ENCODE measurements around the gene SRXN1. TPM values are rescaled to one million over a fixed set of nuclear protein-coding genes. Genes with fewer than 3 reads are reported as not detected.

SRXN1 gene
- polyA plus RNA-seq, 2 of the 4 experiments (the other 2 are of a cell fraction), result 183 to 262 TPM

GRCh38 chr20:658731-659291 is 5.8 kb upstream of the SRXN1 start:
- no peak overlapping the region for H3K4me2 ChIP-seq
- no peak for TF ChIP-seq NPAS2 (CRISPR knock-in tag; IDR thresholded peaks at IDR 0.05; ENCODE audit: borderline replicate concordance)
- TF ChIP-seq MAZ (IDR thresholded peaks at IDR 0.05; ENCODE audit: borderline replicate concordance, low read depth, low read length), result no peak
- no peak overlapping the region for H3K4me3 ChIP-seq
- H3K9me3 ChIP-seq, result no peaks in the 10 kb centered on the region
- peaks cover 53% of the 10 kb centered on the region for H3K4me1 ChIP-seq
- ChIA-PET CTCF (interaction anchor here (1.7 to 5.2 kb wide), 3 partner anchors 9 to 70 kb away, joined by 5 to 60 read pairs (median 24); no protein-coding TSS in a partner anchor), POLR2A (no interaction called here)
- DNase-seq (ENCODE audit: low read depth in 1 of 2, low spot score in 1 of 2) (no peak), FAIRE-seq (peak; percentile 82), ATAC-seq (no peak)
- peak overlapping the region; percentile 66 to 69; a peak in 4 of 6 replicates for H3K27ac ChIP-seq
- WGBS (ENCODE audit: missing lambda C conversion rate), result 76% methylated on average over 5 of the region's 5 CpGs

- ChIA-PET CTCF (interaction anchor here (0.9 to 5.2 kb wide), 5 partner anchors 10 to 110 kb away, joined by 3 to 60 read pairs (median 5); partner anchors contain the start of gene SLC52A3), POLR2A (no interaction called here)
- H3K9me3 ChIP-seq, result no peaks in the 10 kb centered on the region
- peaks cover 55% of the 10 kb centered on the region for H3K4me1 ChIP-seq
- H3K4me2 ChIP-seq, result no peak overlapping the region
- no peak for TF ChIP-seq USF2 (IDR thresholded peaks at IDR 0.05)
- TF ChIP-seq FOSL2 (IDR thresholded peaks at IDR 0.05), result no peak
- no peak for TF ChIP-seq FOSL2 (CRISPR knock-in tag; IDR thresholded peaks at IDR 0.05)
- TF ChIP-seq CBX8 (IDR thresholded peaks at IDR 0.05), result no peak
- TF ChIP-seq KDM1A (IDR thresholded peaks at IDR 0.05; ENCODE audit: low read depth), result no peak
- whole genome bisulfite sequencing (ENCODE audit: missing lambda C conversion rate), result 67% methylated on average over 2 of the region's 2 CpGs
- peak overlapping the region in 1 of 2 experiments; percentile 40; a peak in 3 of 6 replicates for H3K27ac ChIP-seq
- FAIRE-seq (no peak), DNase-seq (ENCODE audit: low read depth in 1 of 2, low spot score in 1 of 2) (no peak), ATAC-seq (no peak)
- H3K4me3 ChIP-seq, result no peak overlapping the region
Measured at GRCh38 chr20:658202-658601, 5.2 kb upstream of the SRXN1 start.

GRCh38 chr20:655726-656624 is 3.0 kb upstream of the SRXN1 start:
- no peak for TF ChIP-seq HOXB13 (CRISPR knock-in tag; IDR thresholded peaks at IDR 0.05; ENCODE audit: low read depth)
- TF ChIP-seq REST (IDR thresholded peaks at IDR 0.05), result peak; percentile 56
- no peak for TF ChIP-seq SMC3 (IDR thresholded peaks at IDR 0.05)
- 80% methylated on average over 11 of the region's 11 CpGs for WGBS (ENCODE audit: missing lambda C conversion rate)
- Histone ChIP-seq H3K4me1 (peaks cover 47% of the 10 kb centered on the region), H3K4me3 (no peak overlapping the region), H3K4me2 (no peak overlapping the region), H3K27ac (peak overlapping the region; percentile 98; a peak in 4 of 6 replicates), H3K9me3 (no peaks in the 10 kb centered on the region)
- ATAC-seq (no peak), FAIRE-seq (no peak), DNase-seq (ENCODE audit: low read depth in 1 of 2, low spot score in 1 of 2) (no peak)
- ChIA-PET POLR2A (no interaction called here), CTCF (interaction anchor here (1.1 to 5.2 kb wide), 4 partner anchors 10 to 83 kb away, joined by 3 to 60 read pairs (median 14); no protein-coding TSS in a partner anchor)

- Histone ChIP-seq H3K9me3 (no peaks in the 10 kb centered on the region), H3K4me2 (peak overlapping the region; percentile 81), H3K4me1 (peaks cover 39% of the 10 kb centered on the region), H3K27ac (peak overlapping the region; percentile 98), H3K4me3 (no peak overlapping the region; the same call in 2 of the 3 replicates)
- no peak for DNase-seq (ENCODE audit: low read depth in 1 of 2, low spot score in 1 of 2)
- FAIRE-seq, result no peak
- no peak for ATAC-seq
- WGBS (ENCODE audit: missing lambda C conversion rate), result 94% methylated on average over 3 of the region's 3 CpGs
- ChIA-PET CTCF (interaction anchor here (1.0 to 5.2 kb wide), 7 partner anchors 8 to 93 kb away, joined by 3 to 60 read pairs (median 4); no protein-coding TSS in a partner anchor), POLR2A (no interaction called here)
- TF ChIP-seq ATOH8 (CRISPR knock-in tag; IDR thresholded peaks at IDR 0.05; ENCODE audit: low read depth) (no peak), FOSL2 (IDR thresholded peaks at IDR 0.05) (no peak), FOSL2 (CRISPR knock-in tag; IDR thresholded peaks at IDR 0.05) (no peak), RFX5 (IDR thresholded peaks at IDR 0.05) (no peak), FOSB (CRISPR knock-in tag; IDR thresholded peaks at IDR 0.05) (no peak), HOXB13 (CRISPR knock-in tag; IDR thresholded peaks at IDR 0.05; ENCODE audit: low read depth) (no peak), TP53 (CRISPR knock-in tag; IDR thresholded peaks at IDR 0.05) (no peak), CEBPB (IDR thresholded peaks at IDR 0.05) (no peak), JUN (IDR thresholded peaks at IDR 0.05) (no peak), TFCP2L1 (CRISPR knock-in tag; IDR thresholded peaks at IDR 0.05) (no peak), E2F6 (IDR thresholded peaks at IDR 0.05; ENCODE audit: borderline replicate concordance, low read depth) (no peak), MAX (IDR thresholded peaks at IDR 0.05) (no peak)
Measured at GRCh38 chr20:654417-654750, 1.4 kb upstream of the SRXN1 start.

Data from A549 (cell line).